ENCODE measurements around the gene HDAC4. TPM values are rescaled to one million over a fixed set of nuclear protein-coding genes. Genes with fewer than 3 reads are reported as not detected.

Gene HDAC4
- total RNA-seq, 2 donors from 2014 or later: 9.3 to 139 TPM

- ATAC-seq (no peak), DNase-seq (peak in 2 of 4 donors; percentile 2 to 4)
- intact Hi-C loops (cut with DNase I): no loop called here
- no peak overlapping the region for H3K27ac ChIP-seq
- H3K4me1 ChIP-seq: peaks cover 9% of the 10 kb centered on the region
- no peaks in the 10 kb centered on the region for H3K9me3 ChIP-seq
- no peaks in the 10 kb centered on the region for H3K36me3 ChIP-seq (replicated peaks in 1 of 2; ENCODE audit: insufficient read depth in 1 of 2, low read depth in 2 of 2)
- TF ChIP-seq CTCF (IDR thresholded peaks at IDR 0.05) (no peak), POLR2A (IDR thresholded peaks at IDR 0.05) (no peak)
- WGBS, 2 donors: 93 to 94% methylated on average over 9 to 12 of the region's 12 CpGs
- no peak overlapping the region for H3K4me3 ChIP-seq
- H3K27me3 ChIP-seq: no peaks in the 10 kb centered on the region
These were observed 8.8 kb downstream of the HDAC4 start for GRCh38 chr2:239392072-239392357.

GRCh38 chr2:239391286-239392071 lies 9.3 kb downstream of the HDAC4 start:
- H3K27me3 ChIP-seq: no peaks in the 10 kb centered on the region
- intact Hi-C loops (cut with DNase I): no loop called here
- ATAC-seq (no peak), DNase-seq (peak in 2 of 4 donors; percentile 2 to 8)
- H3K36me3 ChIP-seq (replicated peaks in 1 of 2; ENCODE audit: insufficient read depth in 1 of 2, low read depth in 2 of 2): no peaks in the 10 kb centered on the region
- H3K9me3 ChIP-seq: no peaks in the 10 kb centered on the region
- WGBS, 2 donors: 78 to 90% methylated on average over 21 to 23 of the region's 24 CpGs
- H3K4me3 ChIP-seq: no peak overlapping the region
- no peak overlapping the region for H3K27ac ChIP-seq
- peaks cover 4% of the 10 kb centered on the region for H3K4me1 ChIP-seq
- no peak for TF ChIP-seq CTCF (IDR thresholded peaks at IDR 0.05)
- TF ChIP-seq POLR2A (IDR thresholded peaks at IDR 0.05): no peak

GRCh38 chr2:239390546-239391285 lies 10.1 kb downstream of the HDAC4 start:
- no peak overlapping the region for H3K27ac ChIP-seq
- H3K9me3 ChIP-seq: no peaks in the 10 kb centered on the region
- ATAC-seq (no peak), DNase-seq (peak in 2 of 4 donors; percentile 4 to 7)
- no peaks in the 10 kb centered on the region for H3K27me3 ChIP-seq
- WGBS, 2 donors: 91 to 95% methylated on average over 9 to 25 of the region's 26 CpGs
- peaks cover 3% of the 10 kb centered on the region for H3K4me1 ChIP-seq
- intact Hi-C loops (cut with DNase I): no loop called here
- no peak for TF ChIP-seq POLR2A (IDR thresholded peaks at IDR 0.05)
- no peak overlapping the region for H3K4me3 ChIP-seq
- H3K36me3 ChIP-seq (replicated peaks in 1 of 2; ENCODE audit: insufficient read depth in 1 of 2, low read depth in 2 of 2): no peaks in the 10 kb centered on the region

- H3K4me3 ChIP-seq: no peak overlapping the region
- ATAC-seq (no peak), DNase-seq (peak in 1 of 4 donors; percentile 3)
- TF ChIP-seq CTCF (IDR thresholded peaks at IDR 0.05) (no peak), POLR2A (IDR thresholded peaks at IDR 0.05) (no peak)
- no peaks in the 10 kb centered on the region for H3K36me3 ChIP-seq (replicated peaks in 1 of 2; ENCODE audit: insufficient read depth in 1 of 2, low read depth in 2 of 2)
- intact Hi-C loops (cut with DNase I): no loop called here
- no peak overlapping the region for H3K27ac ChIP-seq
- H3K27me3 ChIP-seq: no peaks in the 10 kb centered on the region
- 95 to 98% methylated on average over 18 to 23 of the region's 23 CpGs for WGBS, 2 donors
- no peaks in the 10 kb centered on the region for H3K9me3 ChIP-seq
- peaks cover 3% of the 10 kb centered on the region for H3K4me1 ChIP-seq
These were observed 11.1 kb downstream of the HDAC4 start for GRCh38 chr2:239389414-239390329.
